HCT116 (cell line): ENCODE measurements around the gene CAB39. TPM values are rescaled to one million over a fixed set of nuclear protein-coding genes. Genes with fewer than 3 reads are reported as not detected.

Source experiments
- ATAC-seq: fragments of 200-7000 bp; cut with Tn5 transposase; 2 replicates; pipeline ENCODE4 v1.9.1; 2020; ENCODE audit warnings: mild to moderate bottlenecking, moderate library complexity
- BruUV-seq: library from RNA; stranded (reverse); fragments of 400-500 nt; replicated peaks from 2 replicates; lab custom pipeline; 2021; lab: Mats Ljungman, UMichigan
- CTCF ChIA-PET: fragments of 300-600 bp; sonication (Branson Sonifier 250); formaldehyde crosslinking; loops from one replicate; lab custom pipeline; 2021; ENCODE audit warnings: antibody characterized with exemption; lab: Charles Lee
- POLR2A ChIA-PET: fragments of 300-600, 350-600 bp; sonication (Branson Sonifier 250); formaldehyde crosslinking; loops from one replicate; lab custom pipeline; 2021; ENCODE audit warnings: antibody characterized with exemption; lab: Charles Lee
- RAD21 ChIA-PET, 2 experiments: fragments of 300-600 bp; sonication (Branson Sonifier 250); formaldehyde crosslinking; loops; one replicate each; lab custom pipeline; 2023; ENCODE audit warnings: low total read pairs in 2 of 2; ENCODE audit not compliant: uncharacterized antibody in 2 of 2, unreplicated experiment in 2 of 2, low non-redundant PET in 1 of 2; lab: Charles Lee
- DNase-seq: peaks from one replicate; pipeline ENCODE4 v3.0.0-alpha.2; 2010; ENCODE audit warnings: low read depth, low spot score
- H2AFZ ChIP-seq: fragments of 200-600 bp; shearing (Covaris generic), sonication (generic); 2 replicates; pipeline ENCODE4 v1.6.1; 2017; ENCODE audit warnings: low read depth, mixed run types, mixed read lengths, antibody characterized with exemption, low read length; ENCODE audit not compliant: poor library complexity, severe bottlenecking
- H3K27ac ChIP-seq: 2 replicates; pipeline ENCODE4 v1.5.1; 2012; ENCODE audit warnings: low read depth, low read length
- H3K27me3 ChIP-seq: fragments of 200-600 bp; sonication (generic); 2 replicates; pipeline ENCODE4 v1.6.1; 2016; ENCODE audit warnings: mixed run types, low read length, mixed read lengths; ENCODE audit not compliant: insufficient read depth
- H3K36me3 ChIP-seq, 2 experiments: fragments of 200-500 bp in 1 of 2; fragments of 200-600 bp in 1 of 2; sonication (Bioruptor generic) in 1 of 2; sonication (generic) in 1 of 2; 2 replicates each; pipeline versions ENCODE4 v1.5.1 to v1.6.1; 2014 to 2016; ENCODE audit warnings: low read length in 2 of 2, inconsistent platforms in 1 of 2, mixed read lengths in 1 of 2, mixed run types in 1 of 2; ENCODE audit not compliant: insufficient read depth in 2 of 2, control insufficient read depth in 1 of 2
- H3K4me1 ChIP-seq, 2 experiments: fragments of 200-600 bp in 1 of 2; sonication (generic) in 1 of 2; 2 replicates each; pipeline versions ENCODE4 v1.5.1 to v1.6.1; 2012 to 2017; ENCODE audit warnings: low read length in 2 of 2, inconsistent platforms in 1 of 2, mild to moderate bottlenecking in 1 of 2, mixed read lengths in 1 of 2, mixed run types in 1 of 2, moderate library complexity in 1 of 2; ENCODE audit not compliant: insufficient read depth in 2 of 2, control insufficient read depth in 1 of 2
- H3K4me2 ChIP-seq: fragments of 200-600 bp; sonication (generic); 2 replicates; pipeline ENCODE4 v1.6.1; 2017; ENCODE audit warnings: mixed run types, low read length, mixed read lengths
- H3K4me3 ChIP-seq, 2 experiments: fragments of 200-600 bp in 1 of 2; sonication (generic) in 1 of 2; replicated peaks in 1 of 2; 2 replicates each; pipeline ENCODE4 v1.5.1; 2011 to 2016; ENCODE audit warnings: low read length in 2 of 2, control low read depth in 1 of 2, low read depth in 1 of 2, mild to moderate bottlenecking in 1 of 2, mixed read lengths in 1 of 2, mixed run types in 1 of 2
- H3K79me2 ChIP-seq: fragments of 200-600 bp; sonication (generic); 2 replicates; pipeline ENCODE4 v1.6.1; 2017; ENCODE audit warnings: mild to moderate bottlenecking, mixed run types, low read length, moderate library complexity, mixed read lengths; ENCODE audit not compliant: insufficient read depth
- H3K9ac ChIP-seq: fragments of 200-600 bp; sonication (generic); 2 replicates; pipeline ENCODE4 v1.6.1; 2016; ENCODE audit warnings: low read length, mixed read lengths
- H3K9me2 ChIP-seq: fragments of 200-600 bp; sonication (generic), shearing (Covaris generic); 2 replicates; pipeline ENCODE4 v1.6.1; 2017; ENCODE audit warnings: mixed run types, mild to moderate bottlenecking, moderate library complexity; ENCODE audit not compliant: insufficient read depth
- H3K9me3 ChIP-seq, 2 experiments: fragments of 200-500 bp in 1 of 2; fragments of 200-600 bp in 1 of 2; sonication (Bioruptor generic) in 1 of 2; sonication (generic) in 1 of 2; 2 replicates each; pipeline ENCODE4 v1.6.1; 2014 to 2017; ENCODE audit warnings: low read length in 2 of 2, mixed read lengths in 2 of 2, inconsistent platforms in 1 of 2, low read depth in 1 of 2, mild to moderate bottlenecking in 1 of 2, mixed run types in 1 of 2, moderate library complexity in 1 of 2; ENCODE audit not compliant: control insufficient read depth in 1 of 2, insufficient read depth in 1 of 2
- H4K20me1 ChIP-seq: fragments of 200-600 bp; sonication (generic), shearing (Covaris generic); 2 replicates; pipeline ENCODE4 v1.6.1; 2017; ENCODE audit warnings: mixed run types, mild to moderate bottlenecking, moderate library complexity; ENCODE audit not compliant: insufficient read depth
- CEBPB ChIP-seq: IDR thresholded peaks from 2 replicates; pipeline ENCODE4 v1.6.1; 2012; ENCODE audit warnings: low read depth
- EGR1 ChIP-seq: IDR thresholded peaks from 2 replicates; pipeline ENCODE4 v1.6.1; 2012; ENCODE audit warnings: low read depth
- EZH2 ChIP-seq: fragments of 200-600 bp; sonication (generic); IDR thresholded peaks from 2 replicates; pipeline ENCODE4 v1.6.1; 2017; ENCODE audit warnings: antibody characterized with exemption, mixed run types
- EZH2phosphoT487 ChIP-seq: fragments of 200-600 bp; IDR thresholded peaks from 2 replicates; pipeline ENCODE4 v1.6.1; 2018; ENCODE audit warnings: antibody characterized with exemption, borderline replicate concordance
- FOSL1 ChIP-seq: IDR thresholded peaks from 2 replicates; pipeline ENCODE4 v1.6.1; 2012; ENCODE audit warnings: low read depth
- JUND ChIP-seq: IDR thresholded peaks from 2 replicates; pipeline ENCODE4 v1.6.1; 2012
- MAX ChIP-seq: IDR thresholded peaks from 2 replicates; pipeline ENCODE4 v1.6.1; 2012
- POLR2A ChIP-seq: IDR thresholded peaks from 2 replicates; pipeline ENCODE4 v1.7.0; 2011; ENCODE audit warnings: borderline replicate concordance; ENCODE audit not compliant: insufficient read depth, insufficient read length; ENCODE audit errors: extremely low read depth
- POLR2AphosphoS5 ChIP-seq: IDR thresholded peaks from 2 replicates; pipeline ENCODE4 v1.6.1; 2011; ENCODE audit warnings: mild to moderate bottlenecking, low read depth, low read length, moderate library complexity
- RAD21 ChIP-seq: IDR thresholded peaks from 2 replicates; pipeline ENCODE4 v1.6.1; 2012; ENCODE audit warnings: low read depth, mild to moderate bottlenecking
- SIN3A ChIP-seq: IDR thresholded peaks from 2 replicates; pipeline ENCODE4 v1.6.1; 2012; ENCODE audit warnings: low read depth
- SP1 ChIP-seq: IDR thresholded peaks from 2 replicates; pipeline ENCODE4 v1.6.1; 2012; ENCODE audit warnings: low read depth
- SRF ChIP-seq: IDR thresholded peaks from 2 replicates; pipeline ENCODE4 v1.6.1; 2012; ENCODE audit warnings: low read depth
- TCF7L2 ChIP-seq: IDR thresholded peaks from 2 replicates; pipeline ENCODE4 v1.7.0; 2011; ENCODE audit warnings: borderline replicate concordance, inconsistent platforms; ENCODE audit not compliant: insufficient read depth, insufficient read length; ENCODE audit errors: extremely low read depth
- YY1 ChIP-seq: IDR thresholded peaks from 2 replicates; pipeline ENCODE4 v1.6.1; 2011; ENCODE audit warnings: low read length, low read depth, moderate library complexity, mild to moderate bottlenecking; ENCODE audit not compliant: insufficient replicate concordance; ENCODE audit errors: extremely low read depth
- intact Hi-C: fragments of 100-400 bp; cut with micrococcal nuclease; formaldehyde crosslinking; loops from 2 replicates; pipeline ENCODE4 v1.10.0; 2022
- total RNA-seq: library from RNA; stranded (reverse); gene quantifications from one replicate; pipeline ENCODE4 v1.2.1, GENCODE V29; 2021; ENCODE audit not compliant: unreplicated experiment
- TF ChIP-seq, protein P1 (sequence below), 3 experiments: fragments of 200-600 bp in 1 of 3; sonication (generic) in 1 of 3; IDR thresholded peaks in 2 of 3; conservative IDR thresholded peaks in 1 of 3; 2 replicates each; pipeline ENCODE4 v1.5.1; 2012 to 2017; ENCODE audit warnings: low read depth in 2 of 3, low read length in 2 of 3, antibody characterized with exemption in 1 of 3, borderline replicate concordance in 1 of 3, control low read depth in 1 of 3, mild to moderate bottlenecking in 1 of 3, mixed read lengths in 1 of 3, mixed run types in 1 of 3, moderate library complexity in 1 of 3; ENCODE audit not compliant: insufficient read depth in 1 of 3
- TF ChIP-seq, protein P2 (sequence below): IDR thresholded peaks from 2 replicates; pipeline ENCODE4 v1.6.1; 2012; ENCODE audit warnings: low read depth

Gene CAB39
- total RNA-seq, 1 experiment from 2014 or later = 63.6 TPM

DNA sequence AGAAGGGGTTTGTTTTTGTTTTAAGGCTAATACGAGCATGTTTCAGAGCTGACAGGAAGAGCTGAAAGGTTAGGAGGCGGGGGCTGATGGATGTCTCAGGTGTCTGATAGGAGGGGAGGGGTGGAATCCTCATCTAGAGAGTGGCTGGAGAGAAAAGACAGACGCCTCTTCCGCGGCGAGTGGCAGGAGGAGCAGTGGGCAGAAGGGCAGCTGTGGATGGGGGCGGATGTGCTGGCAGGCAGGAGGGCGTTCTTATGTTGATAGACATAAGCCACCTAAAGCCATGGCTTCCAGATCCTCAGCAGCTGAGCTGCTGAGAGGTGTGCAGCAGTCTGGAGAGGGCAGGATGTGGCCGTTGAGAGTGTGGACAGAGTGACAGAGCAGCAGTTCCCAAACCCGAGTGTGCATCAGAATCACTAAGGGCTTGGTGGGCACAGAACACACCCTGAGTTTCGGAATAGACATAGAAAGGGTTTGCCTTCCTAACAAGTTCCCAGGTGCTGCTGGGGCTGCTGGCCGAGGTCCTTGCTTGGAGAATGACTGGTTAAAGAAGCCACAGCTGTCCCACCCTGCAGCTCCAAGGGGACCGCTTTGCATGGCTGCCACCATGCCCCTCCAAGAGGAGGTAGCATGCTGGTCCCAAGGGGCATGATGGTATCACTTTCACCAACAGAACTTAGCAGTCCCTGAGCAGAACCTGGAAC is 149.1 kb downstream of the CAB39 start:
- TF ChIP-seq JUND (no peak), SP1 (no peak), MAX (no peak), YY1 (no peak), EZH2 (no peak), CEBPB (no peak), FOSL1 (no peak), SRF (no peak), SIN3A (no peak), EZH2phosphoT487 (no peak), POLR2AphosphoS5 (no peak), POLR2A (no peak), EGR1 (no peak), TCF7L2 (no peak), RAD21 (no peak)
- TF ChIP-seq, protein P1, sequence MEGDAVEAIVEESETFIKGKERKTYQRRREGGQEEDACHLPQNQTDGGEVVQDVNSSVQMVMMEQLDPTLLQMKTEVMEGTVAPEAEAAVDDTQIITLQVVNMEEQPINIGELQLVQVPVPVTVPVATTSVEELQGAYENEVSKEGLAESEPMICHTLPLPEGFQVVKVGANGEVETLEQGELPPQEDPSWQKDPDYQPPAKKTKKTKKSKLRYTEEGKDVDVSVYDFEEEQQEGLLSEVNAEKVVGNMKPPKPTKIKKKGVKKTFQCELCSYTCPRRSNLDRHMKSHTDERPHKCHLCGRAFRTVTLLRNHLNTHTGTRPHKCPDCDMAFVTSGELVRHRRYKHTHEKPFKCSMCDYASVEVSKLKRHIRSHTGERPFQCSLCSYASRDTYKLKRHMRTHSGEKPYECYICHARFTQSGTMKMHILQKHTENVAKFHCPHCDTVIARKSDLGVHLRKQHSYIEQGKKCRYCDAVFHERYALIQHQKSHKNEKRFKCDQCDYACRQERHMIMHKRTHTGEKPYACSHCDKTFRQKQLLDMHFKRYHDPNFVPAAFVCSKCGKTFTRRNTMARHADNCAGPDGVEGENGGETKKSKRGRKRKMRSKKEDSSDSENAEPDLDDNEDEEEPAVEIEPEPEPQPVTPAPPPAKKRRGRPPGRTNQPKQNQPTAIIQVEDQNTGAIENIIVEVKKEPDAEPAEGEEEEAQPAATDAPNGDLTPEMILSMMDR (IDR thresholded peaks at IDR 0.05 in 2 of 3, conservative IDR thresholded peaks at IDR 0.05 in 1 of 3; ENCODE audit: borderline replicate concordance in 1 of 3, insufficient read depth in 1 of 3, low read depth in 2 of 3, low read length in 2 of 3) = no peak
- TF ChIP-seq, protein P2, sequence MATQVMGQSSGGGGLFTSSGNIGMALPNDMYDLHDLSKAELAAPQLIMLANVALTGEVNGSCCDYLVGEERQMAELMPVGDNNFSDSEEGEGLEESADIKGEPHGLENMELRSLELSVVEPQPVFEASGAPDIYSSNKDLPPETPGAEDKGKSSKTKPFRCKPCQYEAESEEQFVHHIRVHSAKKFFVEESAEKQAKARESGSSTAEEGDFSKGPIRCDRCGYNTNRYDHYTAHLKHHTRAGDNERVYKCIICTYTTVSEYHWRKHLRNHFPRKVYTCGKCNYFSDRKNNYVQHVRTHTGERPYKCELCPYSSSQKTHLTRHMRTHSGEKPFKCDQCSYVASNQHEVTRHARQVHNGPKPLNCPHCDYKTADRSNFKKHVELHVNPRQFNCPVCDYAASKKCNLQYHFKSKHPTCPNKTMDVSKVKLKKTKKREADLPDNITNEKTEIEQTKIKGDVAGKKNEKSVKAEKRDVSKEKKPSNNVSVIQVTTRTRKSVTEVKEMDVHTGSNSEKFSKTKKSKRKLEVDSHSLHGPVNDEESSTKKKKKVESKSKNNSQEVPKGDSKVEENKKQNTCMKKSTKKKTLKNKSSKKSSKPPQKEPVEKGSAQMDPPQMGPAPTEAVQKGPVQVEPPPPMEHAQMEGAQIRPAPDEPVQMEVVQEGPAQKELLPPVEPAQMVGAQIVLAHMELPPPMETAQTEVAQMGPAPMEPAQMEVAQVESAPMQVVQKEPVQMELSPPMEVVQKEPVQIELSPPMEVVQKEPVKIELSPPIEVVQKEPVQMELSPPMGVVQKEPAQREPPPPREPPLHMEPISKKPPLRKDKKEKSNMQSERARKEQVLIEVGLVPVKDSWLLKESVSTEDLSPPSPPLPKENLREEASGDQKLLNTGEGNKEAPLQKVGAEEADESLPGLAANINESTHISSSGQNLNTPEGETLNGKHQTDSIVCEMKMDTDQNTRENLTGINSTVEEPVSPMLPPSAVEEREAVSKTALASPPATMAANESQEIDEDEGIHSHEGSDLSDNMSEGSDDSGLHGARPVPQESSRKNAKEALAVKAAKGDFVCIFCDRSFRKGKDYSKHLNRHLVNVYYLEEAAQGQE = no peak
- TF ChIP-seq, all 23 proteins: peak for 0
- peaks cover 6% of the 10 kb centered on the region; the same call in 1 of the 2 replicates for H3K79me2 ChIP-seq
- ChIA-PET RAD21 (no interaction called here), POLR2A (no interaction called here), CTCF (interaction anchor here (0.8 to 1.1 kb wide), 3 partner anchors 9 to 14 kb away, joined by 3 to 4 read pairs (median 3); no protein-coding TSS in a partner anchor)
- no peaks in the 10 kb centered on the region for H3K36me3 ChIP-seq
- H4K20me1 ChIP-seq = no peaks in the 10 kb centered on the region
- H3K9ac ChIP-seq = no peak overlapping the region
- no TSS peak for BruUV-seq
- H2AFZ ChIP-seq = no peak overlapping the region
- H3K4me1 ChIP-seq = peaks cover 16 to 27% of the 10 kb centered on the region in 2 experiments; a peak in 3 of 4 replicates
- DNase-seq = no peak
- no peak overlapping the region for H3K27ac ChIP-seq
- H3K9me2 ChIP-seq = no peaks in the 10 kb centered on the region
- H3K4me3 ChIP-seq = no peak overlapping the region
- H3K27me3 ChIP-seq = no peaks in the 10 kb centered on the region
- no peak for ATAC-seq
- intact Hi-C loops = no loop called here
- H3K4me2 ChIP-seq = no peak overlapping the region
- H3K9me3 ChIP-seq = no peaks in the 10 kb centered on the region
